IMR-90 (cell line): ENCODE results near the gene C18orf32. TPM values are rescaled to one million over a fixed set of nuclear protein-coding genes. Genes with fewer than 3 reads are reported as not detected.

Source experiments
- ATAC-seq: fragments of 200-7000 bp; cut with Tn5 transposase; 2 replicates; pipeline ENCODE4 v1.9.1; 2020; ENCODE audit warnings: low read depth, mild to moderate bottlenecking, moderate library complexity
- BruUV-seq: library from RNA; stranded (reverse); fragments of 400-500 nt; replicated peaks from 2 replicates; lab custom pipeline; 2021; lab: Mats Ljungman, UMichigan
- CTCF ChIA-PET: fragments of 300-600 bp; formaldehyde crosslinking; extraction: SDS; loops from one replicate; lab custom pipeline; 2021; ENCODE audit warnings: antibody characterized with exemption; lab: Yijun Ruan, JAX
- POLR2A ChIA-PET: fragments of 300-600 bp; sonication (Branson Sonifier 250); formaldehyde crosslinking; loops from one replicate; lab custom pipeline; 2022; ENCODE audit warnings: antibody characterized with exemption; ENCODE audit not compliant: unreplicated experiment; lab: Charles Lee
- DNase-seq: peaks from one replicate; pipeline ENCODE4 v3.0.0; 2013
- H2AFZ ChIP-seq: replicated peaks from 2 replicates; pipeline ENCODE3; 2013; ENCODE audit warnings: low read length, mild to moderate bottlenecking; ENCODE audit not compliant: poor library complexity
- H2AK5ac ChIP-seq: 2 replicates; pipeline ENCODE4 v1.6.1; 2013; ENCODE audit warnings: low read depth, low read length, inconsistent platforms
- H2AK9ac ChIP-seq: replicated peaks from 2 replicates; pipeline ENCODE3; 2013; ENCODE audit warnings: mild to moderate bottlenecking, low read depth, low read length, moderate library complexity; ENCODE audit not compliant: poor library complexity
- H2BK120ac ChIP-seq: 2 replicates; pipeline ENCODE4 v1.6.1; 2013; ENCODE audit warnings: low read depth, low read length, inconsistent platforms
- H2BK15ac ChIP-seq: 3 replicates; pipeline ENCODE4 v1.6.1; 2013; ENCODE audit warnings: low read depth, low read length, inconsistent platforms
- H2BK20ac ChIP-seq: 2 replicates; pipeline ENCODE4 v1.6.1; 2013; ENCODE audit warnings: low read depth, mild to moderate bottlenecking, inconsistent platforms, low read length, moderate library complexity
- H2BK5ac ChIP-seq: 2 replicates; pipeline ENCODE4 v1.6.1; 2013; ENCODE audit warnings: mild to moderate bottlenecking, low read depth, low read length, inconsistent platforms; ENCODE audit not compliant: poor library complexity, severe bottlenecking
- H3K14ac ChIP-seq: replicated peaks from 2 replicates; pipeline ENCODE4 v1.6.1; 2013; ENCODE audit warnings: low read depth, low read length, inconsistent platforms
- H3K18ac ChIP-seq: 2 replicates; pipeline ENCODE4 v1.6.1; 2013; ENCODE audit warnings: low read depth, low read length, control low read depth
- H3K23ac ChIP-seq: 2 replicates; pipeline ENCODE4 v1.6.1; 2013; ENCODE audit warnings: low read depth, low read length, inconsistent platforms
- H3K27ac ChIP-seq: 2 replicates; pipeline ENCODE4 v1.5.1; 2013; ENCODE audit warnings: mild to moderate bottlenecking, control low read depth, low read length; ENCODE audit not compliant: insufficient read depth
- H3K27me3 ChIP-seq: 2 replicates; pipeline ENCODE4 v1.6.1; 2013; ENCODE audit warnings: low read length; ENCODE audit not compliant: control insufficient read depth, insufficient read depth
- H3K36me3 ChIP-seq: 2 replicates; pipeline ENCODE4 v1.6.1; 2013; ENCODE audit warnings: low read length, mixed read lengths; ENCODE audit not compliant: control insufficient read depth, insufficient read depth
- H3K4ac ChIP-seq: 2 replicates; pipeline ENCODE4 v1.6.1; 2013; ENCODE audit warnings: low read depth, low read length, inconsistent platforms
- H3K4me1 ChIP-seq: 2 replicates; pipeline ENCODE4 v1.6.1; 2013; ENCODE audit warnings: low read length, mixed read lengths; ENCODE audit not compliant: control insufficient read depth, insufficient read depth
- H3K4me2 ChIP-seq: 2 replicates; pipeline ENCODE4 v1.6.1; 2013; ENCODE audit warnings: low read depth, mild to moderate bottlenecking, control low read depth, low read length, moderate library complexity
- H3K4me3 ChIP-seq: 2 replicates; pipeline ENCODE4 v1.5.1; 2013; ENCODE audit warnings: low read depth, mild to moderate bottlenecking, control low read depth, low read length, moderate library complexity; ENCODE audit not compliant: insufficient read depth
- H3K56ac ChIP-seq: 2 replicates; pipeline ENCODE4 v1.6.1; 2013; ENCODE audit warnings: low read length, inconsistent platforms; ENCODE audit not compliant: insufficient read depth; ENCODE audit errors: extremely low read depth
- H3K79me1 ChIP-seq, 2 experiments: 2 replicates each; pipeline ENCODE4 v1.6.1; 2013; ENCODE audit warnings: low read length in 2 of 2, inconsistent platforms in 1 of 2, low read depth in 1 of 2
- H3K9ac ChIP-seq: 2 replicates; pipeline ENCODE4 v1.6.1; 2013; ENCODE audit warnings: low read depth, low read length, control low read depth
- H3K9me1 ChIP-seq: 2 replicates; pipeline ENCODE4 v1.6.1; 2013; ENCODE audit warnings: low read length, inconsistent platforms; ENCODE audit not compliant: insufficient read depth
- H3K9me3 ChIP-seq: 2 replicates; pipeline ENCODE4 v1.6.1; 2013; ENCODE audit warnings: low read length; ENCODE audit not compliant: control insufficient read depth, insufficient read depth
- H4K20me1 ChIP-seq: 2 replicates; pipeline ENCODE4 v1.6.1; 2013; ENCODE audit warnings: low read length, inconsistent platforms; ENCODE audit not compliant: insufficient read depth
- H4K5ac ChIP-seq: 2 replicates; pipeline ENCODE4 v1.6.1; 2013; ENCODE audit warnings: mild to moderate bottlenecking, low read depth, low read length, control low read depth
- H4K8ac ChIP-seq, 2 experiments: 2 replicates each; pipeline ENCODE4 v1.6.1; 2013; ENCODE audit warnings: low read depth in 2 of 2, low read length in 2 of 2, control low read depth in 1 of 2, inconsistent platforms in 1 of 2
- H4K91ac ChIP-seq: 2 replicates; pipeline ENCODE4 v1.6.1; 2013; ENCODE audit warnings: low read depth, low read length, inconsistent platforms; ENCODE audit not compliant: insufficient read depth
- FOS ChIP-seq: fragments of 150-350 bp; IDR thresholded peaks from 2 replicates; pipeline ENCODE4 v1.6.1; 2016; ENCODE audit warnings: low read depth, low read length
- MAFK ChIP-seq: IDR thresholded peaks from 2 replicates; pipeline ENCODE4 v1.6.1; 2012; ENCODE audit warnings: low read depth, low read length, improper control_type of control experiment
- MAZ ChIP-seq: IDR thresholded peaks from 2 replicates; pipeline ENCODE4 v1.6.1; 2012; ENCODE audit warnings: low read depth, mild to moderate bottlenecking, low read length, improper control_type of control experiment, moderate library complexity, borderline replicate concordance
- MXI1 ChIP-seq: IDR thresholded peaks from 2 replicates; pipeline ENCODE4 v1.6.1; 2012; ENCODE audit warnings: low read depth, mild to moderate bottlenecking, low read length, moderate library complexity, borderline replicate concordance
- RAD21 ChIP-seq: IDR thresholded peaks from 2 replicates; pipeline ENCODE4 v1.6.1; 2012; ENCODE audit warnings: low read length, improper control_type of control experiment
- RFX5 ChIP-seq: IDR thresholded peaks from 2 replicates; pipeline ENCODE4 v1.8.0; 2012; ENCODE audit warnings: low read depth, mild to moderate bottlenecking, low read length, moderate library complexity
- WGBS, 2 experiments: methylation state at CpG; one replicate each; pipeline versions ENCODE4 v1.1.5 to v1.1.7; 2013; ENCODE audit warnings: missing lambda C conversion rate in 2 of 2; ENCODE audit not compliant: insufficient read length in 1 of 2; ENCODE audit errors: extremely low coverage in 2 of 2; 5-methylcytosine and 5-hydroxymethylcytosine counted together
- dilution Hi-C: fragments of 300-500 bp; cut with HindIII; formaldehyde crosslinking; loops from one replicate; pipeline ENCODE4 v1.14.3; 2018; ENCODE audit warnings: low sequenced_read_pairs; ENCODE audit not compliant: unreplicated experiment
- in situ Hi-C: fragments of 300-500 bp; cut with MboI; formaldehyde crosslinking; loops from 3 replicates; pipeline ENCODE4 v1.14.3; 2019; ENCODE audit warnings: low sequenced_read_pairs, inconsistent platforms, mixed read lengths
- intact Hi-C: fragments of 100-400 bp; cut with micrococcal nuclease; formaldehyde crosslinking; loops from 2 replicates; pipeline ENCODE4 v1.10.0; 2022
- polyA plus RNA-seq, 3 experiments: library from polyadenylated mRNA; depleted of rRNA; stranded (reverse); fragments of >200 nt; gene quantifications; 2 replicates each; pipeline ENCODE4 v1.2.3, GENCODE V29; 2012; ENCODE audit warnings: low replicate concordance in 1 of 3
- total RNA-seq: library from RNA; depleted of rRNA; stranded (reverse); fragments of >200 nt; gene quantifications from 2 replicates; pipeline ENCODE4 v1.2.3, GENCODE V29; 2012
- TF ChIP-seq, protein P1 (sequence below): conservative IDR thresholded peaks from 2 replicates; pipeline ENCODE4 v1.5.1; 2012; ENCODE audit warnings: mild to moderate bottlenecking, low read depth, low read length, improper control_type of control experiment
- TF ChIP-seq, protein P2 (sequence below): fragments of 150-350 bp; IDR thresholded peaks from 2 replicates; pipeline ENCODE4 v1.6.1; 2016; ENCODE audit warnings: low read depth, mild to moderate bottlenecking, low read length, moderate library complexity, borderline replicate concordance

C18orf32 gene
- total and polyA plus RNA-seq, 2 of the 4 experiments (the other 2 are of a cell fraction) = 3.6 to 21.4 TPM

DNA sequence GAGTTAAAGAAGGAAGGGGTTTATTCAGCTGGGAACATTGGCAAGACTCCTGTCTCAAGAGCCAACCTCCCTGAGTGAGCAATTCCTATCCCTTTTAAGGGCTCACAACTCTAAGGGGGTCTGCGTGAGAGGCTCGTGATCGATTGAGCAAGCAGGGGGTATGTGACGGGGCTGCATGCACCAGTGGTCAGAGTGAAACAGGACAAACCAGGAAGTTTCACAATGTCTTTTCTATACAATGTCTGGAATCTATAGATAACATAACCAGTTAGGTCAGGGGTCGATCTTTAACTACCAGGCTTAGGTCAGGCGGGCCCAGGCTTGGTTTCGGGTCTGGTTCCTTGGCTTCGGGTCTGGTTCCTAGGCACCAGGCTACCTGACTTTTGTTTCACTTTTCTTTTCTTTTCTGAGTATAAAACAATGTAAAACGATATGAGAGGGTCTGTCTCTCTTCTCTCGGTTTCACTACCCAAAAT is 44.7 kb upstream of the C18orf32 start:
- Histone ChIP-seq H3K18ac (no peak overlapping the region), H3K9ac (no peak overlapping the region), H2BK20ac (no peak overlapping the region), H2BK5ac (no peak overlapping the region), H3K36me3 (no peaks in the 10 kb centered on the region), H2AK9ac (no peak overlapping the region), H4K20me1 (no peaks in the 10 kb centered on the region), H4K91ac (no peak overlapping the region), H3K9me1 (no peaks in the 10 kb centered on the region), H4K8ac (no peak overlapping the region), H2AK5ac (no peak overlapping the region), H3K4ac (no peak overlapping the region), H3K4me3 (no peak overlapping the region), H3K79me1 (no peaks in the 10 kb centered on the region), H3K9me3 (no peaks in the 10 kb centered on the region), H2BK120ac (no peak overlapping the region), H3K23ac (no peak overlapping the region), H3K27ac (no peak overlapping the region), H4K5ac (no peak overlapping the region), H3K4me1 (0 out of 2 replicates have a peak, but pooled peaks cover 2% of the 10 kb centered on the region), H3K14ac (no peak overlapping the region), H3K4me2 (no peak overlapping the region; the same call in 1 of the 2 replicates), H2BK15ac (no peak overlapping the region), H3K56ac (no peak overlapping the region), H3K27me3 (peaks cover 10% of the 10 kb centered on the region), H2AFZ (no peak overlapping the region)
- in situ Hi-C loops (no loop called here), dilution Hi-C loops (no loop called here), intact Hi-C loops (no loop called here)
- no TSS peak for BruUV-seq
- WGBS, 2 experiments = no CpG with 5 or more reads among the region's 10 CpGs
- ChIA-PET POLR2A (no interaction called here), CTCF (no interaction called here)
- ATAC-seq (no peak), DNase-seq (no peak)
- TF ChIP-seq RFX5 = no peak
- TF ChIP-seq, protein P1, sequence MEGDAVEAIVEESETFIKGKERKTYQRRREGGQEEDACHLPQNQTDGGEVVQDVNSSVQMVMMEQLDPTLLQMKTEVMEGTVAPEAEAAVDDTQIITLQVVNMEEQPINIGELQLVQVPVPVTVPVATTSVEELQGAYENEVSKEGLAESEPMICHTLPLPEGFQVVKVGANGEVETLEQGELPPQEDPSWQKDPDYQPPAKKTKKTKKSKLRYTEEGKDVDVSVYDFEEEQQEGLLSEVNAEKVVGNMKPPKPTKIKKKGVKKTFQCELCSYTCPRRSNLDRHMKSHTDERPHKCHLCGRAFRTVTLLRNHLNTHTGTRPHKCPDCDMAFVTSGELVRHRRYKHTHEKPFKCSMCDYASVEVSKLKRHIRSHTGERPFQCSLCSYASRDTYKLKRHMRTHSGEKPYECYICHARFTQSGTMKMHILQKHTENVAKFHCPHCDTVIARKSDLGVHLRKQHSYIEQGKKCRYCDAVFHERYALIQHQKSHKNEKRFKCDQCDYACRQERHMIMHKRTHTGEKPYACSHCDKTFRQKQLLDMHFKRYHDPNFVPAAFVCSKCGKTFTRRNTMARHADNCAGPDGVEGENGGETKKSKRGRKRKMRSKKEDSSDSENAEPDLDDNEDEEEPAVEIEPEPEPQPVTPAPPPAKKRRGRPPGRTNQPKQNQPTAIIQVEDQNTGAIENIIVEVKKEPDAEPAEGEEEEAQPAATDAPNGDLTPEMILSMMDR = no peak
- TF ChIP-seq MAZ = no peak
- no peak for TF ChIP-seq MAFK
- TF ChIP-seq RAD21 = no peak
- no peak for TF ChIP-seq MXI1
- TF ChIP-seq FOS = no peak
- TF ChIP-seq, protein P2, sequence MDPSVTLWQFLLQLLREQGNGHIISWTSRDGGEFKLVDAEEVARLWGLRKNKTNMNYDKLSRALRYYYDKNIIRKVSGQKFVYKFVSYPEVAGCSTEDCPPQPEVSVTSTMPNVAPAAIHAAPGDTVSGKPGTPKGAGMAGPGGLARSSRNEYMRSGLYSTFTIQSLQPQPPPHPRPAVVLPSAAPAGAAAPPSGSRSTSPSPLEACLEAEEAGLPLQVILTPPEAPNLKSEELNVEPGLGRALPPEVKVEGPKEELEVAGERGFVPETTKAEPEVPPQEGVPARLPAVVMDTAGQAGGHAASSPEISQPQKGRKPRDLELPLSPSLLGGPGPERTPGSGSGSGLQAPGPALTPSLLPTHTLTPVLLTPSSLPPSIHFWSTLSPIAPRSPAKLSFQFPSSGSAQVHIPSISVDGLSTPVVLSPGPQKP = no peak
